HepG2 (cell line): ENCODE measurements around the gene CALD1. TPM values are rescaled to one million over a fixed set of nuclear protein-coding genes. Genes with fewer than 3 reads are reported as not detected.

ENCODE experiments used
- HMGXB3 ChIP-seq: sonication (generic); formaldehyde crosslinking; IDR thresholded peaks from 2 replicates; pipeline ENCODE4 v1.4.0; 2020; ENCODE audit warnings: missing genetic modification reagents, borderline replicate concordance
- PAWR ChIP-seq: sonication (generic); formaldehyde crosslinking; IDR thresholded peaks from 2 replicates; pipeline ENCODE4 v1.4.0; 2020; ENCODE audit warnings: missing genetic modification reagents, mild to moderate bottlenecking, borderline replicate concordance
- ZBTB33 ChIP-seq: sonication (generic); formaldehyde crosslinking; IDR thresholded peaks from 2 replicates; pipeline ENCODE4 v1.4.0; 2020; ENCODE audit warnings: missing genetic modification reagents
- ZNF432 ChIP-seq: sonication (generic); formaldehyde crosslinking; IDR thresholded peaks from 2 replicates; pipeline ENCODE4 v1.5.0; 2020; ENCODE audit warnings: missing genetic modification reagents, mild to moderate bottlenecking, borderline replicate concordance
- ZNF766 ChIP-seq: sonication (generic); formaldehyde crosslinking; IDR thresholded peaks from 2 replicates; pipeline ENCODE4 v1.5.0; 2020; ENCODE audit warnings: missing genetic modification reagents, borderline replicate concordance
- ZNF781 ChIP-seq: sonication (generic); formaldehyde crosslinking; IDR thresholded peaks from 2 replicates; pipeline ENCODE4 v1.5.1; 2020; ENCODE audit warnings: borderline replicate concordance, mild to moderate bottlenecking, missing genetic modification reagents; ENCODE audit errors: not compliant biosample characterization
- polyA plus RNA-seq, 8 experiments: library from polyadenylated mRNA; depleted of rRNA in 3 of 8; stranded (reverse) in 7 of 8; unstranded in 1 of 8; fragments of >200 nt; fragmentation: Illumina TruSeq in 4 of 8; extraction: Trizol in 4 of 8; gene quantifications; 2 replicates each; pipeline versions ENCODE4 v1.2.1 to v1.2.3, GENCODE V29; 2011 to 2016; ENCODE audit warnings: low read depth in 4 of 8, missing spikeins in 1 of 8, mixed read lengths in 1 of 8; ENCODE audit not compliant: insufficient read depth in 1 of 8
- total RNA-seq, 5 experiments: library from RNA; depleted of rRNA; stranded (reverse); fragments of >200 nt; fragmentation: Illumina TruSeq; extraction: Trizol; gene quantifications; 2 replicates each; pipeline ENCODE4 v1.2.3, GENCODE V29; 2016; ENCODE audit warnings: low read depth in 1 of 5

The CALD1 gene
- total and polyA plus RNA-seq, 2 of the 13 experiments (the other 11 are each of a cell fraction or from before 2014, with no cell fraction given) = 53.0 to 112 TPM

GRCh38 chr7:134916171-134916883, 136.9 kb downstream of the CALD1 start (continued):
- TF ChIP-seq HMGXB3 (no peak), ZNF432 (CRISPR knock-in tag) (no peak), ZNF781 (CRISPR knock-in tag) (no peak), ZBTB33 (CRISPR knock-in tag) (no peak), PAWR (no peak), ZNF766 (no peak)
- TF ChIP-seq, all 625 proteins: peak for 0
